AG09319 (cell line): ENCODE measurements around the gene FTSJ3.
"Not testable (repeated sequence)": the region's sequence is repeated elsewhere in the genome, so short reads cannot be mapped to it uniquely, and the experiment has no call there.

Experiments
- DNase-seq: peaks from one replicate; pipeline ENCODE4 v3.0.0-alpha.2; 2010; ENCODE audit warnings: low read depth; ENCODE audit errors: extremely low read depth
- CTCF ChIP-seq: IDR thresholded peaks from 2 replicates; pipeline ENCODE4 v1.5.1; 2011; ENCODE audit warnings: low read depth, mild to moderate bottlenecking, inconsistent platforms, low read length, moderate library complexity

The FTSJ3 gene

GRCh38 chr17:63804328-63804727 is 23.1 kb downstream of the FTSJ3 start:
- no peak for TF ChIP-seq CTCF

DNA sequence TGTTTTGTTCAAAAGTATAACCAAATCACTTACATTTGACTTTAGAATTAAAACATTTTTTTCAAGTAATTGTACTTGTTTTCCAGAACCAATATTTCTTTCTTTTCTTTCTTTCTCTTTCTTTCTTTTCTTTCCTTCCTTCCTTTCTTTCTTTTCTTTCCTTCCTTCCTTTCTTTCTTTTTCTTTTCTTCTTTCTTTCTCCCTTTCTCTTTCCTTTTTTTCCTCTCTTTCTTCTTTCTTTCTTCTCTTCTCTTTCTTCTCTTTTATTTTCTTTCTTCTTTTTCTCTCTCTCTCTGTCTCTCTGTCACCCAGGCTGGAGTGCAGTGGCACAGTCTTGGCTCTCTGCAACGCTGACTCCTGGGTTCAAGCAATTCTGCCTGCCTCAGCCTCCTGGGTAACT is 26.7 kb downstream of the FTSJ3 start:
- no peak for TF ChIP-seq CTCF
- DNase-seq = no peak

More at GRCh38 chr17:63804328-63804727, 23.1 kb downstream of the FTSJ3 start:
- no peak for DNase-seq

GRCh38 chr17:63798572-63799106 is 28.8 kb downstream of the FTSJ3 start:
- no peak for DNase-seq
- TF ChIP-seq CTCF = no peak

DNA sequence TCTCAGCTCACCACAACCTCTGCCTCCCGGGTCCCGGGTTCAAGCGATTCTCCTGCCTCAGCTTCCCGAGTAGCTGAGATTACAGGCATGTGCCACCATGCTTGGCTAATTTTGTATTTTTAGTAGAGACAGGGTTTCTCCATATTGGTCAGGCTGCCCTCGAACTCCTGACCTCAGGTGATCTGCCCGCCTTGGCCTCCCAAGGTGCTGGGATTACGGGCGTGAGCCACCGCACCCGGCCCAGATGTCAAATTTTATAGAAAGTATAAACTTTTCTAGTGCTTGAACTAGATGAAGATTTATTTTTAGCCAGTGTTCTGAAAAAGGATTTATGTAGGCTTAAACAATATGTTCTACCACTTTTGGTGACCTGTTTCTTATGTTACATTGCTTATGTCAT is 31.1 kb downstream of the FTSJ3 start:
- not testable (repeated sequence) for DNase-seq

- no peak for DNase-seq
- TF ChIP-seq CTCF = no peak
These were observed 35.3 kb downstream of the FTSJ3 start for GRCh38 chr17:63792055-63792729.

DNA sequence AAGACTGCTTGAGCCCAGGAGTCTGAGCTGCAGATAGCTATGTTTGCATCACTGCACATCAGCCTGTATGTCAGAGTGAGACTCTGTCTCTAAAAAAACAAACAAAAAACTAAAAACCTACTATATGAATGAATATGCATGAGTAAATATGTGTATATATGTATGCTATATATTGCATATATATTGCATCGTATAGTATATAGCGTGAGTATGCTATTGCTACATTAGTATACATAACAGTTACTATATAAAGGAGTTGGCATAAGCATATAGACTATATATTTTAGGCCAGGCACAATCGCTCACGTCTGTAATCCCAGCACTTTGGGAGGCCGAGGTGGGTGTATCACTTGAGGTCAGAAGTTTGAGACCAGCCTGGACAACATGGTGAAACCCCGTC is 37.4 kb downstream of the FTSJ3 start:
- DNase-seq = no peak
- TF ChIP-seq CTCF = no peak

DNA sequence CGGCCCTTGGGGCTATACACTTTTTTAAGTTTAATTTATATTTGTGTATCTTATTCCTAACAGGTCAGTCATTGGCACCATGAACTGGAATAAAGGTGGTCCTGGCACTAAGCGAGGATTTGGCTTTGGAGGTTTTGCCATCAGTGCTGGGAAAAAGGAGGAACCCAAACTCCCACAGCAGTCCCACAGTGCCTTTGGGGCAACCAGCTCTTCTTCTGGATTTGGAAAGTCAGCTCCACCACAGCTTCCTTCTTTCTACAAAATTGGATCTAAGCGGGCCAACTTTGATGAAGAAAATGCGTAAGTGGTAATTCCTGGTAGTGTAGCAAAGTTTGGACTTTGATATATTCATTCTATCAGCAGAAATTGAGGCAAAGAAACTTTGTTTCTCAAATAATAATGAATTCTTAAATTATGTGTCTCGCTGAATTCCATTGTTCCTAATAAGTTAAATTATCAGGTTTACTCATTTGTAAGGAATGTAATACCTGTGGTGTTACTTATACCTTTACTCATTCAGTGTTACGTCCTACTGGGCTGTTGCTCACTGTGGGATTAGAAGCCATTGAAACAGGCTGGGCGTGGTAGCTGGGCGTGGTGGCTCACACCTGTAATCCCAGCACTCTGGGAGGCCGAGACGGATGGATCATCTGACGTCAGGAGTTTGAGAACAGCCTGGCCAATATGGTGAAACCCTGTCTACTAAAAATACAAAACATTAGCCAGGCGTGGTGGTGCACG is 40.3 kb downstream of the FTSJ3 start:
- DNase-seq = no peak
- no peak for TF ChIP-seq CTCF
